ENCODE results near the gene CRCP.

Gene CRCP

DNA sequence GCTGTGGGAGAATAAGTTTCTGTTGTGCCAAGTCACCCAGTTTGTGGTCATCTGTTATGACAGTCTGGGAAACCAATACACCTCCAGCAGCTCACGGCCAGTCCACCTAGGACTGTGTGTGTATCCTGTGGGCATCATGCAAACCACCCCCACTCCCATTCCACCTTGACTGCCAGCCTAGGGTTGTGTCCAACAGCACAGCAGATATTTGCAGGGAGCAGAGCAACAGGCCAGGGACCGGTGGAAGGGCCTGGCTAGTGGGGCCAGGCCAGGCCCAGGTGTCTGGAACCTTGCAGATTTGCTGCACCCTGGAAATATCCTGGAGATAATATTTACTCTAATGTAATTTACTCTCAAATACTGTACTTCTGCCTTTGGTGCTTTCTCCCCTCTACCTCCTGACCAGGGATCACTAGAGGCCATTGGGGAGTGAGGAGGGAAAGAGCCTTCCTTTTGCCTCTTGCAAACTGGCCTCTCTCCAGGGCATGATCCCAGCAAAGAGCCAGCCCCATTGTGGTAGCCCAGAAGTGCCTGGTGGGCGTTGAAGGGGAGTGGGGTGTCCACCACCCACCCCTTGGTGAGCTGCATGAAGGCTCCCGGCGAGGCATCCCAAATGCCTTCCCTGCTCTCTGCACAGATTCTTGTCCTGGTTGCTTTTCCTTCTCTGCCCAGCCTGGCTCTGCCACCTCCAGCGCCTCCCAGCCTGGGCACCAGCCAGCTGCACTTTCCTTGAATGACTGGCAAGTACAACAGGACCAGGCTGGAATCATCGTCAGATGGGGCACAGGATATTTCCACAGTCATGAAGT lies 75.3 kb downstream of the CRCP start:
- no peak for DNase-seq (ENCODE audit: low spot score)

DNA sequence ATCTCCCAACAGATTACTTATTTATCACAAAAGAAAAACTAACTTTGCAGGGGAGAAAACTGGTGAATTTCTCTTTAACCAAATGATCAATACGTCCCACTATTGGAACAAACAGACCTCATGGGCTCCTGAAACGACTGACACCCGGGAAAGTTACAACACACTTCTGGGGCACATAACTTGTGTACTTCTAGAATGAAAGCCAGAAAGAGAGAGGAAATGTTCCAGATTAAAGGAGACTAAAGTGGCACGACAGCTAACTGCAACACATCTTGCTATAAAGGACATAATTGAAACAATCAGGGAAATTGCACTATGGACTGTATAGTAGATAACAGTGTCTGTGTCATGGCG lies 75.8 kb downstream of the CRCP start:
- DNase-seq (ENCODE audit: low spot score), result no peak

DNA sequence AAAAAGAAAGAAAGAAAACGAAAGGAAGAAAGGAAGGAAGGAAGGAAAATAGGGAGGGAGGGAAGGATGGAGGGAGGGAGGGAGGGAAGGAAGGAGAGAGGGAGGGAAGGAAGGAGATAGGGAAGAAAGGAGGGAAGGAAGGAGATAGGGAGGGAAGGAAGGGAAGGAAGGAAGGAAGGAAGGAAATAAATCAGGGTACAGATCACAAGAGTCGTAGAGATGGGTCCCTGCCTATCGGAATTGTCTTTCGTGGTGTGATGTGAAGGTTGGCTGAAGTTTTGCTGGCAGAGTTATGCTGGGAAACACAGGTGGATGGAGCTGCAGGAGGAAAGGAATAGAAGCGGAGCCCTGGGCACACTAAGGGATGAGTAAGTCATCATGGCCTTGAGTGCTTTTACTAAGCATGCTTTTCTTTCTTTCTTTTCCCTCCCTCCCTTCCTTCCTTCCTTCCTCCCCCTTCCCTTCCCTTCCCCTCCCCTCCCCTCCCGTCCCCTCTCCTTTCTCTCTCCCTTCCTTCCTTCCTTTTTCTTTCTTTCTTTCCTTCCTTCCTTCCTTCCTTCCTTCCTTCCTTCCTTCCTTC lies 78.6 kb downstream of the CRCP start:
- no peak for DNase-seq (ENCODE audit: low spot score)

DNA sequence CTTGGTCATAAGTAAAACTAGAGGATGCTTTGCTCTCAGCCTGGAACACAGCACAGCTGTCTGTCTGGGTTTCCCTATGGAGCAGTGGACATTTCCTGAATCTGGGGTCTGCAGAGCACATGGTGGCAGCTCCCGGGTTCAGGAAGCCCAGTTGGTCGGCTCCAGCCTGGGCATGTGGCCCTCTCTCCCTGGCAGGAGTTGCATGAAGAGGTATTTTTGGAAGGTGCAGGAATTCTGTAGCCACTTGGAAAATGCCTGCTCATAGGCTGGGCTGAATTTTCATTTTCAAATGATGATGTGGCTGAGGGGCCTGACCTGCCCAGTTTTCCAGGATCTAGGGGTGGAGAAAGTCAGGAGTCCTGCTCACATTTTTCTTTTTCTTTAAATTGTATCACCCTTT lies 83.8 kb downstream of the CRCP start:
- no peak for DNase-seq (ENCODE audit: low spot score)

DNA sequence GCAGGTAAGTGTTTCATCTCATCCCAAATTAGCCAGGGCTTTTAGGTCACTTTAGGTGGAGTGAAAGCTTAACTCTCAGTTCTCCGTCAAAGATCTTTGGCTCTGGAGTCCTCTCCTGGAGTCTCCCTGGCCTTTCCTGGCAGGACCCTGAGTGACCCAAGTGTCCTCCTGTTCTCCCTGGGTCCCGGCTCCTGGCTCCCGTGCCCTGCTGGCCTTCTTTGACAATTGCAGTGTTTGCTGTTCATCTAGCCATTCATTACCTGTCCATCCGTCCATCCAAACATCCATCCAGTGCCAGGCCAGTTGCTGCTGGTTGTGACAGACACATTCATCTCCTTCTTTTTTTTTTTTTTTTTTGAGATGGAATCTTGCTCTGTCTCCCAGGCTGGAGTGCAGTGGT lies 84.3 kb downstream of the CRCP start:
- DNase-seq (ENCODE audit: low spot score), result no peak

DNA sequence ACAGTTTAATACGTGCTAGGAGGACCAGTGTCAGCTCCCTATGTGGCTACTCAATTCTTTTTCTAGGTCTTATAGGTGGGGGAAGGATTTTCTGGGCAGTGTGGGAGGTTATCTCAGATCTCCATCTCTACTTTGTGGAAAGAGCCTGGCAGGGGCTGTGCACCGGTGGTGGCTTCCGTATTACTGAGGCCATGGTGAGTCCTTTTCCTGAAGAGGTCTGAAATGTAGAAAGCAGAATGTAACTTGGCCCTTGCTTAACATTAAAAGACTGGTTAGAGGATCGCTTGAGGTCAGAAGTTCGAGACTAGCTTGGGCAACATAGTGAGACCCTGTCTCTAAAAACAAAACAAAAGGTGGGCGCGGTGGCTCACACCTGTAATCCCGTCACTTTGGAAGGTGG lies 87.8 kb downstream of the CRCP start:
- no peak for DNase-seq (ENCODE audit: low spot score)

All from CD4-positive, alpha-beta T cell treated with Interleukin-6 at 100 ng/mL for 8 hours (primary cell).